OCI-LY3 (cell line): ENCODE measurements around the gene LPCAT1.
"Not testable (repeated sequence)": the region's sequence is repeated elsewhere in the genome, so short reads cannot be mapped to it uniquely, and the experiment has no call there.

Experiments
- H2AFZ ChIP-seq: fragments of 200-600, 300-600 bp; shearing (Covaris generic); 2 replicates; pipeline ENCODE4 v1.6.0; 2014; ENCODE audit warnings: antibody characterized with exemption, low read depth, low read length
- H3K27ac ChIP-seq: fragments of 200-600, 300-600 bp; sonication (generic); 2 replicates; pipeline ENCODE4 v1.5.1; 2014; ENCODE audit warnings: mild to moderate bottlenecking, low read length, moderate library complexity, mixed read lengths
- H3K27me3 ChIP-seq: fragments of 200-600, 300-600 bp; sonication (generic); 2 replicates; pipeline ENCODE4 v1.6.1; 2014; ENCODE audit warnings: low read depth, low read length, mixed read lengths
- H3K36me3 ChIP-seq: fragments of 200-600, 300-600 bp; sonication (generic); replicated peaks from 2 replicates; pipeline ENCODE3; 2014; ENCODE audit warnings: low read depth, low read length, mixed read lengths
- H3K4me1 ChIP-seq: fragments of 300-600, 200-600 bp; sonication (generic); 2 replicates; pipeline ENCODE4 v1.6.1; 2014; ENCODE audit warnings: low read length, mixed read lengths
- H3K4me2 ChIP-seq: fragments of 200-600, 300-600 bp; sonication (generic); 2 replicates; pipeline ENCODE4 v1.6.1; 2014; ENCODE audit warnings: low read length, mixed read lengths
- H3K4me3 ChIP-seq: fragments of 300-600, 200-600 bp; sonication (generic); 2 replicates; pipeline ENCODE4 v1.5.1; 2014; ENCODE audit warnings: antibody characterized with exemption, mild to moderate bottlenecking, low read length, moderate library complexity
- H3K79me2 ChIP-seq: fragments of 300-600, 200-600 bp; shearing (Covaris generic); 2 replicates; pipeline ENCODE4 v1.6.1; 2014; ENCODE audit warnings: mild to moderate bottlenecking, low read length, mixed read lengths
- H3K9ac ChIP-seq: fragments of 300-600, 200-600 bp; shearing (Covaris generic); 2 replicates; pipeline ENCODE4 v1.6.0; 2014; ENCODE audit warnings: mild to moderate bottlenecking, low read length, moderate library complexity
- H3K9me3 ChIP-seq: fragments of 200-600, 300-600 bp; shearing (Covaris generic); 2 replicates; pipeline ENCODE4 v1.6.1; 2014; ENCODE audit warnings: low read length, mixed read lengths; ENCODE audit not compliant: insufficient read depth
- H4K20me1 ChIP-seq: fragments of 200-600, 300-600 bp; sonication (generic); 2 replicates; pipeline ENCODE4 v1.6.1; 2016; ENCODE audit warnings: low read length, mixed read lengths; ENCODE audit not compliant: insufficient read depth
- CTCF ChIP-seq: fragments of 200-600, 300-600 bp; sonication (generic); IDR thresholded peaks from 2 replicates; pipeline ENCODE4 v1.5.1; 2014; ENCODE audit warnings: antibody characterized with exemption, low read length, low read depth
- EZH2phosphoT487 ChIP-seq: fragments of 200-600 bp; shearing (Covaris generic); IDR thresholded peaks from 2 replicates; pipeline ENCODE4 v1.6.1; 2018; ENCODE audit warnings: antibody characterized with exemption, mixed run types, low read depth

LPCAT1 gene

GRCh38 chr5:1460054-1460682, 63.6 kb downstream of the LPCAT1 start:
- Histone ChIP-seq H3K79me2 (no peaks in the 10 kb centered on the region), H2AFZ (no peak overlapping the region), H4K20me1 (no peaks in the 10 kb centered on the region), H3K4me3 (no peak overlapping the region), H3K9ac (no peak overlapping the region), H3K27me3 (no peaks in the 10 kb centered on the region), H3K4me2 (no peak overlapping the region), H3K9me3 (peaks cover 10% of the 10 kb centered on the region; the same call in 1 of the 2 replicates), H3K4me1 (no peaks in the 10 kb centered on the region), H3K36me3 (peaks cover 83% of the 10 kb centered on the region), H3K27ac (no peak overlapping the region)
- TF ChIP-seq EZH2phosphoT487 (no peak), CTCF (no peak)

GRCh38 chr5:1459435-1459834, 64.3 kb downstream of the LPCAT1 start:
- H3K79me2 ChIP-seq, result not testable (repeated sequence)

GRCh38 chr5:1456110-1456881, 67.5 kb downstream of the LPCAT1 start:
- not testable (repeated sequence) for H3K4me3 ChIP-seq, H3K4me2 ChIP-seq, H3K4me1 ChIP-seq, H3K27me3 ChIP-seq, H4K20me1 ChIP-seq, H3K9ac ChIP-seq, H2AFZ ChIP-seq, H3K79me2 ChIP-seq, H3K27ac ChIP-seq
- H3K9me3 ChIP-seq, result peaks cover 22% of the 10 kb centered on the region; the same call in 1 of the 2 replicates
- peaks cover 53% of the 10 kb centered on the region for H3K36me3 ChIP-seq

More at GRCh38 chr5:1459435-1459834, 64.3 kb downstream of the LPCAT1 start:
- H3K4me1 ChIP-seq, H3K4me3 ChIP-seq, H3K27me3 ChIP-seq, H2AFZ ChIP-seq, H3K27ac ChIP-seq, H3K9ac ChIP-seq, H3K4me2 ChIP-seq, H4K20me1 ChIP-seq: not testable (repeated sequence)
- H3K36me3 ChIP-seq, result peaks cover 81% of the 10 kb centered on the region
- peaks cover 10% of the 10 kb centered on the region; the same call in 1 of the 2 replicates for H3K9me3 ChIP-seq

- Histone ChIP-seq H3K9me3 (peaks cover 22% of the 10 kb centered on the region; the same call in 1 of the 2 replicates), H3K79me2 (no peaks in the 10 kb centered on the region), H3K9ac (no peak overlapping the region), H4K20me1 (no peaks in the 10 kb centered on the region), H3K4me3 (no peak overlapping the region), H2AFZ (no peak overlapping the region), H3K36me3 (peaks cover 33% of the 10 kb centered on the region), H3K27me3 (no peaks in the 10 kb centered on the region), H3K4me2 (no peak overlapping the region), H3K4me1 (no peaks in the 10 kb centered on the region), H3K27ac (no peak overlapping the region)
- no peak for TF ChIP-seq EZH2phosphoT487
Observed at GRCh38 chr5:1453613-1454012, 70.1 kb downstream of the LPCAT1 start.

- Histone ChIP-seq H3K27me3 (no peaks in the 10 kb centered on the region), H3K79me2 (no peaks in the 10 kb centered on the region), H3K4me1 (no peaks in the 10 kb centered on the region), H4K20me1 (no peaks in the 10 kb centered on the region), H3K9ac (no peak overlapping the region), H3K36me3 (peaks cover 2% of the 10 kb centered on the region), H3K4me3 (no peak overlapping the region), H3K4me2 (no peak overlapping the region), H2AFZ (no peak overlapping the region), H3K9me3 (peaks cover 11% of the 10 kb centered on the region; the same call in 1 of the 2 replicates), H3K27ac (no peak overlapping the region)
- no peak for TF ChIP-seq CTCF
- TF ChIP-seq EZH2phosphoT487, result no peak
Observed at GRCh38 chr5:1449081-1449630, 74.6 kb downstream of the LPCAT1 start.
